Inferior parietal cortex (tissue), 1 donor: Measurements from ENCODE around the gene IL6R.
A peak's percentile ranks its signal among the peaks of the same experiment; 100 is the strongest.
"Not testable (repeated sequence)": the region's sequence is repeated elsewhere in the genome, so short reads cannot be mapped to it uniquely, and the experiment has no call there.

Source experiments
- DNase-seq: peaks from one replicate; pipeline ENCODE4 v3.0.0-alpha.2; 2016; ENCODE audit errors: extremely low spot score

IL6R gene

DNA sequence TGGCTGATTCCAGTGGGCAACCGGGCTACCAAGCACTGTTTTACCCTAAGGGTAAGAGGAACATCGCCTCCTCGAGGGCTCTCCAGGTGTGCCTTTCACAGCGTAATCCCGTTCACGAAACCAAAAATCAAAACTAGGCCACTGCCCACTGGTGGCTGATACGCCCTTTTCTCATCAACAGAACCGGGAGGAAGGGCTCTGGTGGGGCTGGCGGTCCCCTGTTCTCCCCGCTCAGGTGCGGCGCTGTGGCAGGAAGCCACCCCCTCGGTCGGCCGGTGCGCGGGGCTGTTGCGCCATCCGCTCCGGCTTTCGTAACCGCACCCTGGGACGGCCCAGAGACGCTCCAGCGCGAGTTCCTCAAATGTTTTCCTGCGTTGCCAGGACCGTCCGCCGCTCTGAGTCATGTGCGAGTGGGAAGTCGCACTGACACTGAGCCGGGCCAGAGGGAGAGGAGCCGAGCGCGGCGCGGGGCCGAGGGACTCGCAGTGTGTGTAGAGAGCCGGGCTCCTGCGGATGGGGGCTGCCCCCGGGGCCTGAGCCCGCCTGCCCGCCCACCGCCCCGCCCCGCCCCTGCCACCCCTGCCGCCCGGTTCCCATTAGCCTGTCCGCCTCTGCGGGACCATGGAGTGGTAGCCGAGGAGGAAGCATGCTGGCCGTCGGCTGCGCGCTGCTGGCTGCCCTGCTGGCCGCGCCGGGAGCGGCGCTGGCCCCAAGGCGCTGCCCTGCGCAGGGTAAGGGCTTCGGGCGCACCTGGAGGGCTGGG lies at the start of gene IL6R:
Gene IL6R (plus strand): TSS at position 360 of the 763 bp plus-strand sequence. CDS start 287 bp downstream, at position 647.
- peak; percentile 74 for DNase-seq

DNA sequence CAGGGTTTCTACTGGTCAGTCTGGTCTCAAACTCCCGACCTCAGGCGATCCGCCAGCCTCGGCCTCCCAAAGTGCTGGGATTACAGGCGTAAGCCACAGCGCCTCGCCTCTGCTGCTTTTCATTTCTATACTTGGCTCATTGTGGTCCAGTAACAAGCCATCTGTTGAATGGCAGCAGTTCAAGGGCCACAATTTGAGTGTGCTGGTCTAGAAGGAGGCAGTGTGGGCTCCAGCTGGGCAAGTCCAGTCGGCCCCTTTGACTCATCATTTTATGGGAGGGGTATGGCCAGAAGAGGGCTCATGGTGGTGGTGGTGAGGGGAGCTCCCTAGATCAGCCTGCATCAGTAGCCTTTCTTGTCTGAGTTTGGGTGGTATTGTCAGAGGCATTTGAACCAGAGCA lies 46.6 kb upstream of the IL6R start:
- DNase-seq = no peak

DNA sequence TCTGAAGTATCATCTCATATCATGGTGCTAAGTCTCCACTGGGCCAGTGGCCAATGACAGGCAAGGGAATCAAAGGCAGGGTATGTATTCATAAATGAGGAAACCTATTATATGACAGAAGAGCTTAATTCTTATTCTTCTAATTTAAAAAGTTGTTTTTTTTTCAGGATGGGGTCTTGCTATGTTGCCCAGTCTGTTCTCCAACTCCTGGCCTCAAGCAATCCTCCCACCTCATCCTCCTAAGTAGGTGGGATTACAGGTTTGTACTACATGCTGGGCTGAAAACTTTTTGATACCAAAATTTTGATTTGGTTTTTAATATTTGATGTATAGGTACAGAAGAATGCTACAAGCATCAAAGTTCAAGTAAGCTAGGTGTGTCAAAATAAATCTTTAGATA lies 44.9 kb upstream of the IL6R start:
- DNase-seq = no peak

- DNase-seq = not testable (repeated sequence)
Measured at GRCh38 chr1:154360881-154361280, 44.3 kb upstream of the IL6R start.

GRCh38 chr1:154361357-154361756 lies 43.8 kb upstream of the IL6R start:
- no peak for DNase-seq

DNA sequence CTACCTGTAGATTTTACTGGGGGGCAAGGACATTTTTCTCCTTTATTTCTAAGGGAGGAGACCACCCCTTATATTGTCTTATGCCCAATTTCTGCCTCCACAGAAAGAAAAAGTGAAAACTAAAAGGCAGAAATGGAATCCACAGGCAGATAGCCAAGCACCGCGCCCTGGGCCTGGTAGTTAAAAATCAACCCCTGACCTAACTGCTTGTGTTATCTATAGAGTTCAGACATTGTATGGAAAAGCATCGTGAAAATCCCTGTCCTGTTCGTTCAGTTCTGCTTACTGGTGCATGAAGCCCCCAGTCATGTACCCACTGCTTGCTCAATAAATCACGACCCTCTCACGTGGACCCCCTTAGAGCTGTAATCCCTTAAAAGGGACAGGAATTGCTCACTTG lies 33.7 kb upstream of the IL6R start:
- DNase-seq = no peak

DNA sequence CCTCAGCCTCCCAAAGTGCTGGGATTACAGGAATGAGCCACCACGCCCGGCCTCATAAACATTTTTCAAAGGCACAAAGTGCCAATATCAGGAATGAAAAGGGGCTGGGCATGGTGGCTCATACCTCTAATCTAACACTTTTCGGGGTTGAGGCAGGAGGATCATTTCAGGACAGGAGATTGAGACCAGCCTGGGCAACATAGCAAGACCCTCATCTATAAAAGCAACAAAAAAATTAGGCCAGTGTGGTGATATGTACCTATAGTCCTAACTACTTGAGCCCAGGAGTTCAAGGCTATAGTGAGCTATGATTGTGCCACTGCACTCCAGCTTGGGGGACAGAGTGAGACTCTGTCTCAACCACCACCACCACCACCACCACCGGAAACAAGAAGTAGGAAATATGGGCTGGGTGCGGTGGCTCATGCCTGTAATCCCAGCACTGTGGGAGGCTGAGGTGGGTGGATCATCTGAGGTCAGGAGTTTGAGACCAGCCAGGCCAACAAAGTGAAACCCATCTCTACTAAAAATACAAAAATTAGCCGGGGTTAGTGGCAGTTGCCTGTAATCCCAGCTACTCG lies 31.3 kb upstream of the IL6R start:
- DNase-seq = not testable (repeated sequence)

- no peak for DNase-seq
Measured at GRCh38 chr1:154379301-154379700, 25.8 kb upstream of the IL6R start.

DNA sequence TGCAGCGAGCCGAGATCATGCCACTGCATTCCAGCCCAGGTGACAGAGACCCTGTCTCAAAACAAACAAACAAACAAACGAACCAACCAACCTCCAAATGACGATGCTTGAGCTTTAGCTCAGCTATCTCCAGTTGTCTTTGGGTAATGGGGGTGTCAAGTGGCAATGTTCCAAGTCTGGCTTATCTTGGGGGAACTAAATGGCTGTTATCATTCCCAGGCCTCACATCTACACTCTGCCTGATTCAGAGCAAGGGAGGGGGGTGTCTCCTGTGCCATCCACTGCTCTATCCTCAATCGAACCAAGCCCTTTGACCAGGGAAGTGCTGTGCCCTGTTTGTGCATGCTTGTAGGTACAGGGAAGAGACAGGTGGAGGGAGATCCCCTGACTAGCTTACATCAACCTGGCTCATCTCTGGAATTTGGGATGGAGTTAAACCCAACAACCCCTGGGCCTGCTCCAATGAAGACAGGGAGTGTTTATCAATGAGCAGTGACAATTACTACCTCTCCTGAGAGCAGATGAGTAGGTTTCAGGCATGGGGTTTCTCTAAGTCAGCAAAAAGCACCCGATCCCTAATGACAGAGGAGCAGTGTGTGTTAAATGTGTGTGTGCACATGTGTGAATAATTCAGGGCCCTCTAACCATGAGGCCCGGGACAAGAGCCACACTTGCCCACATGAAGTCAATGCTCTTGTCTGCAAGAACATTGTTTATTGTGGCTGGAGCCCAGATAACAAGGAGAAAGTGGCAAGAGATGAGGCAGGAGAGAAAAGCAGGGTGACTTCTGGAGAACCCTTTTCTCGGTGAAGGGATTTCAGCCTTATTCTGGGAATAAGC lies 20.3 kb upstream of the IL6R start:
- DNase-seq = no peak

- no peak for DNase-seq
Measured at GRCh38 chr1:154386643-154387352, 18.3 kb upstream of the IL6R start.

DNA sequence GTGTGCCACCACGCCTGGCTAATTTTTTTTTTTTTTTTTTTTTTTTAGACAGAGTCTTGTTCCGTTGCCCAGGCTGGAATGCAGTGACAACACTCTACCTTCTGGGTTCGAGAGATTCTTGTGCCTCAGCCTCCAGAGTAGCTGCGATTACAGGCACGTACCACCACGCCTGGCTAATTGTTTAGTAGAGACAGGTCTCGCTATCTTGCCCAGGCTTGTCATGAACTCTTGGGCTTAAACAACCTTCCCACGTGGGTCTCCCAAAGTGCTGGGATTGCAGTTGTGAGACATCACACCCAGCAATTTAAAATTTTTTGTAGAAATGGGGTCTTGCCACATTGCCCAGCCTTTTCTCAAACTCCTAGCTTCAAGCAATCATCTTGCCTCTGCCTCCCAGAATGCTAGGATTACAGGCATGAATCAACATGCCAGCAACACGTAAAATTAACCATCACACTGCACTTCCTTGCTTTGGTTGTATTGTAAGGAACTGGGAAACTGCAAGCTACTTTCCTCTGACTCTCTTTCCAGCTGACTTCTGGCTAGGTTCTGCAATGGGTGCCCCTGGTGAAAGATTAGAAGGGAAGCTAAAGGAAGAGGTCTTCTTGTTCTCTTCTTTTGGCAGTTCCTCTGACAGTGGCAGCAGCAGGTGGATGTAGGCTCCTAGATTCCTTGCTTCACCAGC lies 13.9 kb upstream of the IL6R start:
- DNase-seq = no peak

DNA sequence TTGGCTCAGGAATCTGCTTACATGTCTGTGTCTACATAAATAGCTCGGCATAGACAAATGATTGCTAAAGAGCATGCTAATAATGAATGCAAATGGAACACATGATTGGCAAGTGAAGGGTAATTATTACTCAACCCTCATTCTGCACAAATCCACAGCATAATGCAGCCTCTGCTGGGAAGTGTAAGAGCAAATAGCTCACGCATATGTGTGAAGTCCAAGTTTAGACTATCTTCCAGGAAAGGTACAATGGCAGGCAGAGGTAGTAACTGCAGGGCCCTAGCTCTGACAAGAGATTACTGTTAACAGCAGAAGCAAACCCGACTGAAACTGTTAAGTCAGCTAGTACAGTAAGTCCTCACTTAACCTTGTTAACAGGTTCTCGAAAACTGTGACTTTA lies 7.0 kb upstream of the IL6R start:
- DNase-seq = no peak

DNA sequence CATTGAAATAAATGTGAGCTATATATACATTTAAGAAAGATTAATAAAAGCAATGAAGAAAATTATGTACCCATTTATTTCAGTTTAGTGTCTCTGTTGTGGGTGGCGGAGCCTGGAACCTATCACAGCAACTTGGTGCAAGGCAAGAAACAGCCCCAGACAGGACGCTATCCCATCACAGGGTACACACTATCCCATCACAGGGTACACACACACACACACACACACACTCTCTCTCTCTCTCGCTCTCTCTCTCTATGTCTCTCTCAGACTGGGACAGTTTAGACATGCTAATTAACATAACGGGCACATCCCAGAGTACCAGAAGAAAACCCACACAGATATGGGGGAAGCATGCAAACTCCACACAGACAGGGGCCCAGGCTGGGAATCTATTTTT lies 6.5 kb upstream of the IL6R start:
- DNase-seq = no peak

GRCh38 chr1:154400381-154400801 lies 4.8 kb upstream of the IL6R start:
- no peak for DNase-seq

- DNase-seq = no peak
Measured at GRCh38 chr1:154402409-154402921, 2.7 kb upstream of the IL6R start.

- no peak for DNase-seq
Measured at GRCh38 chr1:154403261-154403943, 1.7 kb upstream of the IL6R start.

GRCh38 chr1:154403983-154404382 lies 1.2 kb upstream of the IL6R start:
- no peak for DNase-seq

- DNase-seq = no peak
Measured at GRCh38 chr1:154404511-154404931, 622 bp upstream of the IL6R start.

DNA sequence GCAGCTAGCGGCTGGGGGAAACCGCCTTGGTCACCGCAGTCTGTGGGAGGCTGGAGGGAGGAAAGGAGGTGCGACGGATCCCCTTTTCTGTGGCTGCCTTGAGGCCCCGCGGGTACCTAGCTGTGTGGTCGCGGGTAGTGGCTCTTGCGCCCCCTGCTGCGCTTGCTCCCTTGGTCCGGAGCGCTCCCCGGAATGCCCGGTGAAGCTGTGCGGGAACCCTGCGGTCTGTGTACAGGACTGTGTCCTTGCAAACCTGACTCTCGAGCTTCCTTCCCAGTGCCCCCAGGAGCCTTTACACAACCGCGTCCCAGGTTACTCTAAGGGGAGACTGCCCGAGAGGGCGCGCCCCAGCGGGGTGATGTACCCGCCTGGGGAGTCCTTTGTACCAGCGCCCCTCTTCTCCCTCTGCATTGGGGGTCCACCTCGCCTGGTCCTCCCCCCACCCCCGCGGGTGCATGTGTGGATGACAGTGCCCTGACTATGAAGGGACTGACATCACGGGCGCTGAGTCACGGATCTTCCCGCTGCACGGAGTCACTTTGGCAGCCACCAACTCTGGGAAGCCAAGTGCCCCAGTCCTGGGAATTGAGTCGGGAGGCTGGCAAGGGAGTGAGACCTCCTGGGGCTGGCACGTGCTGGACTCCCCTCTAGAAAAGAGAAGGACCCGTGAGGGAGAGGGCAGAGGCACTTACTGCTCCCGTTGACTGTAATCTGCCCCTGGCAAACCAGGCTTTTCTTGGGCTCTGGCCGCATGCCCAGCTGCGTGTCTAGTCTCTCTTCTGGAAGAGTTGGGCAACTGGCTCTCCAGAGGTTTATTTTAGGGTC lies 816 bp downstream of the IL6R start:
- DNase-seq = peak; percentile 17

DNA sequence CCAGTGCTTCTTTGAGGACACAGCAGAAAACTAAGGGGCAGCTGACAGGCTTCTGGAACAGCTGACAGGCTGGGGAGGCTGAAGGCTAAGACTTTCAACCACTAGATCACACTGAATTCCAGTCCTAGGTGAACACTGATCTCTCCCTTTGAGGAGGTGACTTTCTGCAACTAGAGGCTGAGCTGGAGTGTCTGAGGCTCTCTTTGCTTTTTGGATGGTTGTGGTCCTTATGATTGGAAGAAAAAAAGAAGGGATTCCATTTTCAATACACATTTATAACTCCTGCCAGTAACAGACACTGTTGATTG lies 1.4 kb downstream of the IL6R start:
- DNase-seq = no peak
